GM18511 (cell line): ENCODE measurements around the gene KCNG4.

Source experiments
- ATAC-seq: cut with Tn5 transposase; IDR thresholded peaks from one replicate; pipeline ENCODE4 v1.9.1; 2021; ENCODE audit warnings: mild to moderate bottlenecking, moderate library complexity; ENCODE audit not compliant: unreplicated experiment

Gene KCNG4

DNA sequence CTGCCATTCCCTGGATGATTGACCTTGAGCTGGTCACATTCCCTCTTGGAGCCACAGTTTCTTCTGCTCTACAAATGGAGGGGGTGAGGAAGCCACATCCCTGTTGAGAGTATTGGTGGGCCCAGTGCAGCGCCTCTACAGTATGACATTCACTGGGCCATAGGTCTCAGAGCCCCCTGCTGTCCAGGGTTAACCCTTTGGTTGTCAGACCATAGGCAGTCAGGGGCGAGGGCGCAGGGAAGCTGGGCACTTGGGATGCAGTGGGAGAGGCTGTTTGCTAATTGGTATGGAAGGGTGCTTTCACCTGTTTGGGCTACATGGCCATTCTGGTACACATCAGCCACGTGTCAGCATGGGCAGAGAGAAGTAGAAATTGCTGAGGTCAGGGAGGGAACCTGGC is 27.6 kb upstream of the KCNG4 start:
- ATAC-seq: no peak

DNA sequence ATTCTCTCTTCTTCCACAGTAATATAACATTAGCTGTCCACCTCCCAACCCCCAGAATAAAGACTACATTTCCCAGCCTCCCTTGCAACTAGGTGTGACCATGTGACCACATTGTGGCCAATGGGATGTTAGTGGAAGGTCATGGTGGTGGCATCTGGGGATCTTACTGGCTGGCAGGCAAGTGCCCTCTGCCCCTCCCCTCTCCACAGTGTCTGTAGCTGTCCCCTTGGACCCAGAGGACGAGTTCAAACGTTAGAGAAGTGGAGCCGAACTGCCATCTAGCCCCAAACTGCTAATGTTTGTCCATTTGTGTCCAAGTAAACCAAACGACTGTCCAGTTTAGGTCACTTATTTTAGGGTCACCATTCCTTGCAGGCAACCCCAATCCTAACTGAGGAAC is 26.6 kb upstream of the KCNG4 start:
- ATAC-seq: no peak

GRCh38 chr16:84262939-84263338 is 23.1 kb upstream of the KCNG4 start:
- ATAC-seq: no peak

DNA sequence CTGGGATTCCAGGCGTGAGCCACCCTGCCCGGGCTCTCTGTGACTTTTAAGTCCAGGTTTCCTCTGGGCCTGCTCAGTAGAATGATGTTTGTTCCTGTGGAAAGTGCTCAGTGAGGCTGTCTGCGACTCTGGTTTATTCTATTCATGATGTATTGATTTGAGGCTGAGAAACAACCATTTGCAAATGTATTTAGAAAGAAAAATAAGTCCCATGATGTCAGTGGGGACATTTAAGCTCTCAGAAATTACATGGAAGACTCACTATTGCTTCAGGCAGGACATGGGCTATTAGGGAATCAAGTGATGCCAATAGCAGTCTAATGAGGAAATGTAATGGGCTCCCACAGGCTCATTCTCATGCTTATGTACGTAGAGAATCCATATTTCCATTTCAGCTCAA is 22.2 kb upstream of the KCNG4 start:
- ATAC-seq: no peak

DNA sequence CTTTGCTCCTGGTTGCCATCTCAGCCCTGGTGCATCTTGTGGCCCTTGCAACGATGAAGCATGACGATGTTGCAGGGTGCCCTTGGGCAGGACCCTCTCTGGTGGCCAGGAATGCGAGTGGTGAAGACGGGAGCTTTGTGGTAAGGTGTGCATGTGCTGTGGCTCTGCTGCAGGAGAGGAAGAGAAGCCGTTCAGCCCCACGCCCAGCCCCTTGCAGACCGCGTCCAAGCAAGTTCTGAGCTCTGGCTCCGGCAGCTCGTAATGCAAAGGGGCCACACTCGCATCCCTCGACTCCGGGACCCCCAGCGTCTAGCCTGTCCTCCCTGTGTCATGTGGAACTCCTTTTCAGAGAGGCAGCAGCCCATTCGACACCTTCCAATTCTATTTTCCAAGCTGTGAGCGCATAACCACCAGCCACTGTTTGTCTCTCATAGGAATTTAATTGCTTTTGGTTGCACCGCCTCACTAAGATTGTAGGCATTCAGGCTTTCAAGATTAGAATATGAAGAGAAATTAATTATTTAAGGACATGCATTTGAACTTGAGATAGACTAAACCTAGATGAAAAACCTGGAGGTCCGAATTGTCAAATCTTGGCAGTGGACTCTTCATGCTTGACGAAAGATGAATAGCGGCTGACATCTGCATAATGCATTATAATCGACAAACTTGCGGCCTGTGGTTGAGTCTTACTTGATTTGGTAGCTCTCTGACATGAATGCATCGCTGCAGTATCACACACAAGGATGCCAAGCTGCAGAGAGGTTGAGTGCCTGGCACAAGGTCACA is 21.1 kb upstream of the KCNG4 start:
- no peak for ATAC-seq

DNA sequence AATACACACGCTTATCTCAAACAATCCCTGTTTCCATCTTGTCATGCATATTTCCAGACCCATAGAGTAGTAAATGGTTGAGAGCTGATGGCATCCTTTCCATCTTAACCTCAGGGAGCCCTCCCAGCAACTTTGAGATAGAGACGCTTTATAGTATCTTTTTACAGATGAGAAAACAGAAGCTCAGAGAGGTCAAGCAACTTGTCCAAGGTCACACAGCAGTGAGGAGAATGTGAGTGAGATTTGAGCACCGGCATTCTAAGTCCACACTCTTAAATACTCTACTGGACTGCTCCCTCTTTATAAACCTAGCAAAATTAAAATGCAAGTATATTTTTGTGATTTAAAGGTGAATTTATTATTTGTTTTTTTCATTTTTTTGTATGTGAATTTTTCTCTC is 19.9 kb upstream of the KCNG4 start:
- no peak for ATAC-seq

DNA sequence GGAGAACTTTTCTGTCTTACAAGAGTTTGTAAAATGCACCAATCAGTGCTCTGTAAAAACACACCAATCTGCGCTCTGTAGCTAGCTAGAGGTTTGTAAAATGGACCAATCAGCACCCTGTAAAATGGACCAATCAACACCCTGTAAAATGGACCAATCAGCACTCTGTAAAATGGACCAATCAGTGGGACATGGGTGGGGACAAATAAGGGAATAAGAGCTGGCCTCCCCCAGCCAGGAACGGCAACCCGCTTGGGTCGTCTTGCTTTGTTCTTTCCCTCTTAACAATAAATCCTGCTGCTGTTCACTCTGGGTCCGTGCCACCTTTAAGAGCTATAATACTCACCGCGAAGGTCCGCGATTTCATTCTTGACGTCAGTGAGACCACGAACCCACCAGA is 18.5 kb upstream of the KCNG4 start:
- no peak for ATAC-seq

- ATAC-seq: no peak
These were observed 15.4 kb upstream of the KCNG4 start for GRCh38 chr16:84255050-84255810.

DNA sequence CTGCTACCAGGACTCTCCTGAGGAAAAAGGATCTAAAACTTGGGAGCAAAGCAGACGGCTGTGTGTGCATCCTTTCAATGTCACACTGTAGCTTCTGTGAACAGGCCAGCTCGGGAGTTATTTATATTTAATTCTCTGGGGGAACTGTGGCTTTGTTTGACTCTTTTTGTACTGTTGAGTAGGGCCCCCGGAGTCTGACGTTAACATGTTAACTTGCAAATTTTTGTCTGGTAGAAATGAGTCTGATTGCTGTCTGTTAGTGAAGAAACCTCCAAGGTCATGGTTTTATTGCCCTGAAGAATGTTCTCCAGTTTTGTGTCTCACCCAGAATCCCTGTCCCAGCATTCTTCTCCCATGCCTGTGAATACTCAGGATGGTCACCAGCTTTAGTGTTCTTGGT is 14.2 kb upstream of the KCNG4 start:
- ATAC-seq: no peak

DNA sequence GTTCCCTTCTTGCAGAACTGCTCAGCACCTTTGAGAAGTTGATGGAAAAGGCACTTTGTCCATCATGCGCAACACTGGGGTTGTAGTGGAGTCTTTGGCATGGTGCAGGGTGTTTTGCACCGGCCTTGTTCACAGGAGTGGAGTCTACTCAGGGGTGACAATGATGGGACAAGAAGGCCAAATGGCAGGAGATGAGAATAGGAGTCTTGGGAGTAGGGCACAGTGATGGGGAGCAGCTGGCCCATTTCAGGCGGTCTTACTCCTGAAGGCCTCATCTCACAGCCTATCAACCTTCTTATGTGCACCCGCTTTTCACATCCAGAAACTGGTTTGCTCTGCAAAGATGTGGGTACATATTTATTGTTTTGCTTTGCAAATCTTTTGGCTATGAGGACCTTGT is 13.4 kb upstream of the KCNG4 start:
- ATAC-seq: no peak

DNA sequence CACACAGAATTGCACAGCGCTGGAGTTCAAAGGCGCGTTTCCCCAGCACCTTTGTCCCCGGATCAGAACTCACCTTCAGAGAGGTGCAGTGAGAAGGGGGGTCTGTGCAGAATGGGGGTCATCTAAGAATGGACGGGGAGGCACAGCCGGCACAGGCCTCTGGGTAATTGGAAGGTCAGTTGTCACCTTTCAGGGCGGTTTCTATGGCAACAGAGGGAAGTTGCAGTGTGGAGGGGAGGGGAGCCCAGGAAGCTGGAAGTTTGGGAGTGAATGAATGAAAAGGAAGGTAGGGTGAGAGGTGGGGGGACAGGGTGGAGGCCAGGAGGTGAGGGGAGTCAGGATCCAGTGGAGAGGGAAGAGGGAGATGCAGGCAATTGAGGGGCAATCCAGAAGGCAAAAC is 12.4 kb upstream of the KCNG4 start:
- ATAC-seq: no peak

GRCh38 chr16:84247844-84248243 is 8.0 kb upstream of the KCNG4 start:
- no peak for ATAC-seq

DNA sequence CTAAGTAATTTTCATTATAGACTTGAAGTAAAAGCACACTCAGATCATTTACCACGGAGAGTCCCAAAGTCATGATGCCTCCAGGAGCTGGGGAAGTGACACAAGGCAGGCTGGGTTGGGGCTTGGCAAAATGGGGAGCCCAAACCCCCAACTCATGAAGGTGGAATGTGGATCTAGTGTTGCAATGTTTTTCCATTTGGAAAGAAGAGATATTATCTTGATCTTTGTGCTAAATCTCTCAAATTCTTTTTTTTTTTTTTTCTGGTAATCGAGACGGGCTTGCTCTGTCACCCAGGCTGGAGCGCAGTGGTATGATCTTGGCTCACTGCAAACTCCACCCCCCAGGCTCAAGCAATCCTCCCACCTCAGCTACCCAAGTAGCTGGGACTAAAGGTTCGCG is 7.5 kb upstream of the KCNG4 start:
- ATAC-seq: no peak

- ATAC-seq: no peak
These were observed 6.9 kb upstream of the KCNG4 start for GRCh38 chr16:84246679-84247077.

GRCh38 chr16:84245956-84246678 is 6.3 kb upstream of the KCNG4 start:
- ATAC-seq: no peak

- no peak for ATAC-seq
These were observed 4.9 kb upstream of the KCNG4 start for GRCh38 chr16:84244728-84245127.

GRCh38 chr16:84243732-84244131 is 3.9 kb upstream of the KCNG4 start:
- no peak for ATAC-seq

GRCh38 chr16:84242839-84243238 is 3.0 kb upstream of the KCNG4 start:
- ATAC-seq: no peak

GRCh38 chr16:84241778-84242177 is 2.0 kb upstream of the KCNG4 start:
- no peak for ATAC-seq

GRCh38 chr16:84240455-84240854 is 643 bp upstream of the KCNG4 start:
- no peak for ATAC-seq

GRCh38 chr16:84239141-84239769 is 557 bp downstream of the KCNG4 start:
- ATAC-seq: no peak
